Liver (tissue), 3 donors: ENCODE data around the gene FIP1L1.

ENCODE experiments used
- CTCF ChIP-seq: fragments of 150-350 bp; IDR thresholded peaks from 2 replicates; pipeline ENCODE4 v1.5.1; 2017; ENCODE audit warnings: improper control_type of control experiment, low read depth, low read length; ENCODE audit not compliant: missing input control
- EGR1 ChIP-seq, 2 donors: IDR thresholded peaks; 2 replicates each; pipeline ENCODE4 v1.6.1; 2016 to 2018; ENCODE audit warnings: antibody characterized with exemption in 2 of 2, low read depth in 2 of 2
- GABPA ChIP-seq, 2 donors: IDR thresholded peaks in 1 of 2; conservative IDR thresholded peaks in 1 of 2; 2 replicates each; pipeline ENCODE4 v1.6.1; 2016; ENCODE audit warnings: antibody characterized with exemption in 2 of 2, mild to moderate bottlenecking in 1 of 2, moderate library complexity in 1 of 2
- HNF4G ChIP-seq: IDR thresholded peaks from 2 replicates; pipeline ENCODE4 v1.6.1; 2016; ENCODE audit warnings: antibody characterized with exemption
- JUND ChIP-seq, 2 donors: IDR thresholded peaks; 2 replicates each; pipeline ENCODE4 v1.6.1; 2016; ENCODE audit warnings: antibody characterized with exemption in 2 of 2
- MAX ChIP-seq: IDR thresholded peaks from 2 replicates; pipeline ENCODE4 v1.6.1; 2016; ENCODE audit warnings: antibody characterized with exemption
- RAD21 ChIP-seq, 2 donors: IDR thresholded peaks; 2 replicates each; pipeline ENCODE4 v1.6.1; 2016; ENCODE audit warnings: antibody characterized with exemption in 2 of 2, mild to moderate bottlenecking in 2 of 2
- REST ChIP-seq: IDR thresholded peaks from 2 replicates; pipeline ENCODE4 v1.6.1; 2016; ENCODE audit warnings: antibody characterized with exemption, mild to moderate bottlenecking
- RXRA ChIP-seq, 2 donors: IDR thresholded peaks; 2 replicates each; pipeline ENCODE4 v1.6.1; 2017 to 2018; ENCODE audit warnings: antibody characterized with exemption in 2 of 2, mild to moderate bottlenecking in 1 of 2
- TAF1 ChIP-seq: conservative IDR thresholded peaks from 2 replicates; pipeline ENCODE4 v1.6.1; 2016; ENCODE audit warnings: antibody characterized with exemption, mild to moderate bottlenecking
- YY1 ChIP-seq: IDR thresholded peaks from 2 replicates; pipeline ENCODE4 v1.6.1; 2016; ENCODE audit warnings: antibody characterized with exemption, mild to moderate bottlenecking
- ZBTB33 ChIP-seq: IDR thresholded peaks from 2 replicates; pipeline ENCODE4 v1.6.1; 2016; ENCODE audit warnings: antibody characterized with exemption
- donor health status: healthy.
- donor health status: healthy.

- TF ChIP-seq ZBTB33 (no peak), RAD21 (IDR thresholded peaks at IDR 0.05) (no peak), CTCF (no peak), YY1 (no peak), TAF1 (no peak), EGR1 (IDR thresholded peaks at IDR 0.05; ENCODE audit: low read depth in 2 of 2) (no peak), MAX (no peak), REST (no peak), RXRA (IDR thresholded peaks at IDR 0.05) (no peak), GABPA (IDR thresholded peaks at IDR 0.05 in 1 of 2, conservative IDR thresholded peaks at IDR 0.05 in 1 of 2) (no peak), JUND (IDR thresholded peaks at IDR 0.05) (no peak), HNF4G (no peak)
Observed at GRCh38 chr4:53494851-53495250, 117.4 kb downstream of the FIP1L1 start.
